IPS-NIHi11 (cell line): ENCODE results near the gene LRP1B.

Experiments used
- DNase-seq: peaks from one replicate; pipeline ENCODE4 v3.0.0; 2012; ENCODE audit warnings: mixed read lengths, low spot score

The LRP1B gene

GRCh38 chr2:140892911-140893637 lies 1237.7 kb downstream of the LRP1B start:
- DNase-seq, result no peak

DNA sequence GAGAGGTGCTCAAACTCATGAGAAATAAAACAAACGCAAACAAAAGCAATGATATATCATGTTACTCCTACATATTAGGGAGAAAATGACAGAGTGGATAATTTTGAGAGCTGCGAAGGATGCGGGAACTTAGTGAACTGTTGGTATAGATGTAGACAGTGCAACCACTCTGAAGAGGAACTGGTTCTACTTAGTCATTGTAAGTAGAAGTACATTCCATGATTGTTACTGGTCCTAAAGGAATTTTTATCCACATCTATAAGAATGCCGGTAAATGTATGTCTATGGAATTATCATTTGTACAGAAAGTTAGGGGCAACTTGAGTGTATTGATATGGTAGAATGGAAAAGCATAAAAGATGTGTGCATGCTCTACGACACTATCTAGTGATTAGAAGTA lies 1238.4 kb downstream of the LRP1B start:
- no peak for DNase-seq

- no peak for DNase-seq
These were observed 1239.1 kb downstream of the LRP1B start for GRCh38 chr2:140891614-140892212.

- peak; percentile 33 for DNase-seq
These were observed 1247.9 kb downstream of the LRP1B start for GRCh38 chr2:140882671-140883620.

DNA sequence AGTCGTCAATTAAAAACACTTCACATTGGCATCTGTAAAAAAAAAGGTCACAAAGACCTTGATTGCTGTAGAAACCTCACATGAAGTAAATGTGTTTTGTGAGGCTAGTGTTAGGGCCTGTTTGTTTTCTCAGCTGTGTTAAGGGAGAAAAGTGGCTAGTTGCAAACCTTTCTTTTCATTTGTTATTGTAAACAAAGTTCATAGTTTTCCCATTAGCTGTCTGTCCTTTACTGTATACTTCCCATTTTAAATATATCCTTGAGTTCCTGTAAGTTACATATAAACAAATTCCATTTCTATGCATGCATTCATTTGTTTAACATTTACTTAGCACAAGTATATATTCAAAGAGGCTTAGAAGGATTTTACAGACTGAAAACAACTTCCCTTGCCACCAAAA lies 1250.2 kb downstream of the LRP1B start:
- DNase-seq, result no peak

GRCh38 chr2:140876015-140876414 lies 1254.8 kb downstream of the LRP1B start:
- no peak for DNase-seq

GRCh38 chr2:140873915-140874531 lies 1256.8 kb downstream of the LRP1B start:
- DNase-seq, result no peak

- no peak for DNase-seq
These were observed 1260.9 kb downstream of the LRP1B start for GRCh38 chr2:140869925-140870324.

DNA sequence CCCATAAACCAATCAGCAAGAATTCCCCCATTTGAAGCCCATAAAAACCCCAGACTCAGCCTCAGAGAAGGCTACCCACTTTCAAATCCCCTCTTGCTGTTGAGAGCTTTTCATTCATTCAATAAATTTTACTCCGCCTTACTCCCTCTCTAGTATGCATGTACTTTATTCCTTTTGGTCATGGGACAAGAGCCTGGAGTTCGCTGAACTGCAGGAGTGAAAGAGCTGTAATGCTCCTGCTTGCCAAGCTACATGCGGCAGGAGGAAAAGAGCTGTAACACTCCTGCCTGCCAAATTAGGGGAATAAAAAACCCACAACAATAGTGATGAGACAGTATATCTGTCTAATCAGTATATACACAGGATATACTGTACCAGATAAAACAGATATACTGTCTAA lies 1261.7 kb downstream of the LRP1B start:
- no peak for DNase-seq

- DNase-seq, result no peak
These were observed 1265.0 kb downstream of the LRP1B start for GRCh38 chr2:140865837-140866236.

- DNase-seq, result peak; percentile 37
These were observed 1267.1 kb downstream of the LRP1B start for GRCh38 chr2:140863713-140864112.

- no peak for DNase-seq
These were observed 1268.6 kb downstream of the LRP1B start for GRCh38 chr2:140862181-140862580.

- DNase-seq, result no peak
These were observed 1269.2 kb downstream of the LRP1B start for GRCh38 chr2:140861666-140862065.

DNA sequence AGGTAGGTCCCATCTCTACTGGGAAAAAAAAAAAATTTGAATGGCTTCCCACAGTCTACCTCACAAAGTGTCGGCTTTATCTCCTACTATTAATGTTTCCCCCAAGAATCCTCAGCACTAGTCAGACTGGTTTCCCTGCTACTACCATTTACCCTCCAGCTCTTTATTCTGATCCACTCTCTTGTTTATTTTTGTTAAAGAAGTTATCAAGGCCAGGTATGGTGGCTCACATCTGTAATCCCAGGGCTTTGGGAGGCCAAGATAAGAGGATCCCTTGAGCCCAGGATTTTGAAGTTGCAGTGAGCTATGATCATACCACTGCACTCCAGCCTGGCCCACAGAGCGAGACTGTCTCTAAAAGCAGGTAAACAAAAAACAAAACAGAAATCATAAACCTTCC lies 1275.3 kb downstream of the LRP1B start:
- DNase-seq, result no peak

GRCh38 chr2:140851258-140851981 lies 1279.4 kb downstream of the LRP1B start:
- DNase-seq, result no peak

DNA sequence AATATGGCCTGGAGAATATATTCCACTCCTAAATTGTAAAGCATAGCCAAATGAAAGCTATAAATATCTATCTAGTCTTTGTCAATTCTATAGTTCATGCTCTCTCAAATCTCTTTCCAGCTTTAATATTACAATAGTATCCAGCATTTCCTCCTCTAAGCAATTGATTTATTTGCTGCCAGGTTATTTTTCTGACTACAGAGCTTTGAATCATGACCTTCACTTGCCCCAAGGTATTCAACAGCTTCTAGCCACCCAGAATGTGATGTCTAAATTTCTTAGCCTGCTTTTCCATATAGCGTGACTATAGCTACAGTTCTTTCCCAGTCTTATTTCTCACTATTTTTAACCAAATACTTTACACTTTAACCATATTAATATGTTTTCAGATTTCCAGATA lies 1287.6 kb downstream of the LRP1B start:
- DNase-seq, result no peak

- DNase-seq, result no peak
These were observed 1288.7 kb downstream of the LRP1B start for GRCh38 chr2:140842110-140842509.

- DNase-seq, result no peak
These were observed 1289.7 kb downstream of the LRP1B start for GRCh38 chr2:140841141-140841540.

DNA sequence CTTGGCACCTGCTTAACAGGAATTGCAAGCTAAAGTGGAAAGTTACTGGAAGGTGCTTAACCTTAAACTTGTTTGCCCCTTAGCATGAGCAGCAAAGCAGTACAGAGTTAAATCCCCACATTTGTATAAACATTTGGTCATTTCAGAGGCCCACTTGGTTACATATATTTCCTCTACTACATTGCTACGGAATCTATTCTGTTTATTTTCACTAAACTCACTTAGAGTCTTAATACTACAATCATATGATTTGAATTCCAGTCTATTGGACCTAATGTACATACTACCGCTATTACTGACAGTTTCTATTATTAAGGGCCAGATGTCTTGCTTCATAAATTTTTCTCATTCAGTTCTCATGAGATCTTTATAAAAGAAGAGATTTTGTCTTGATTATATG lies 1294.0 kb downstream of the LRP1B start:
- DNase-seq, result no peak

GRCh38 chr2:140835079-140835478 lies 1295.7 kb downstream of the LRP1B start:
- DNase-seq, result no peak

- DNase-seq, result no peak
These were observed 1316.7 kb downstream of the LRP1B start for GRCh38 chr2:140814141-140814540.

- no peak for DNase-seq
These were observed 1322.0 kb downstream of the LRP1B start for GRCh38 chr2:140808820-140809219.
